Testis (tissue), 2 donors: ENCODE data around the gene KLF11.

ENCODE experiments used
- POLR2A ChIP-seq: fragments of 450-650 bp; IDR thresholded peaks from one replicate; pipeline ENCODE4 v1.6.1; 2017; ENCODE audit warnings: antibody characterized with exemption, mild to moderate bottlenecking, moderate library complexity
- TF ChIP-seq, protein P1 (sequence below), 3 experiments: fragments of 450-650 bp in 2 of 3; fragments of 200-600 bp in 1 of 3; sonication (generic) in 1 of 3; IDR thresholded peaks; one replicate each; pipeline ENCODE4 v1.5.1; 2016 to 2019; ENCODE audit warnings: antibody characterized with exemption in 3 of 3, mild to moderate bottlenecking in 2 of 3, moderate library complexity in 1 of 3

DNA sequence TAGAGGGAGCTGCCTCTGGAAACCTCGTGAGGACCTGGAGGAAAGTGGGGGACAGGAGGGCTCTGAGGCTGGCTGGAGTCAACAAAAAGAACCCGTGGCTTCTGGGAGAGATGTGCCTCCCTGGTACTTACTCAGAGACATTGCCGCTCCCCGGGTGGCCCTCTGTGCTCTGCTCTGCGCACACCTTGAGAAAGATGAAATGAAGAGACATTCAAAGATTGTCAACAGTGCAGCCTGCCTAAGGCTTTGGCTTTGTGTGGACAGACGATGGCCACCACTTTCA is 22.4 kb downstream of the KLF11 start:
- TF ChIP-seq POLR2A = no peak
- TF ChIP-seq, protein P1, sequence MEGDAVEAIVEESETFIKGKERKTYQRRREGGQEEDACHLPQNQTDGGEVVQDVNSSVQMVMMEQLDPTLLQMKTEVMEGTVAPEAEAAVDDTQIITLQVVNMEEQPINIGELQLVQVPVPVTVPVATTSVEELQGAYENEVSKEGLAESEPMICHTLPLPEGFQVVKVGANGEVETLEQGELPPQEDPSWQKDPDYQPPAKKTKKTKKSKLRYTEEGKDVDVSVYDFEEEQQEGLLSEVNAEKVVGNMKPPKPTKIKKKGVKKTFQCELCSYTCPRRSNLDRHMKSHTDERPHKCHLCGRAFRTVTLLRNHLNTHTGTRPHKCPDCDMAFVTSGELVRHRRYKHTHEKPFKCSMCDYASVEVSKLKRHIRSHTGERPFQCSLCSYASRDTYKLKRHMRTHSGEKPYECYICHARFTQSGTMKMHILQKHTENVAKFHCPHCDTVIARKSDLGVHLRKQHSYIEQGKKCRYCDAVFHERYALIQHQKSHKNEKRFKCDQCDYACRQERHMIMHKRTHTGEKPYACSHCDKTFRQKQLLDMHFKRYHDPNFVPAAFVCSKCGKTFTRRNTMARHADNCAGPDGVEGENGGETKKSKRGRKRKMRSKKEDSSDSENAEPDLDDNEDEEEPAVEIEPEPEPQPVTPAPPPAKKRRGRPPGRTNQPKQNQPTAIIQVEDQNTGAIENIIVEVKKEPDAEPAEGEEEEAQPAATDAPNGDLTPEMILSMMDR (IDR thresholded peaks at IDR 0.05) = no peak
